GDM1 (cell line): ENCODE results near the gene SCN1A.
A peak's percentile ranks its signal among the peaks of the same experiment; 100 is the strongest.

Experiments
- DNase-seq: peaks from one replicate; lab custom pipeline; 2025; lab: John Stamatoyannopoulos, UW

SCN1A gene

GRCh38 chr2:165970663-165971062 lies 157.2 kb downstream of the SCN1A start:
- DNase-seq, result no peak

GRCh38 chr2:165969227-165969626 lies 158.6 kb downstream of the SCN1A start:
- no peak for DNase-seq

DNA sequence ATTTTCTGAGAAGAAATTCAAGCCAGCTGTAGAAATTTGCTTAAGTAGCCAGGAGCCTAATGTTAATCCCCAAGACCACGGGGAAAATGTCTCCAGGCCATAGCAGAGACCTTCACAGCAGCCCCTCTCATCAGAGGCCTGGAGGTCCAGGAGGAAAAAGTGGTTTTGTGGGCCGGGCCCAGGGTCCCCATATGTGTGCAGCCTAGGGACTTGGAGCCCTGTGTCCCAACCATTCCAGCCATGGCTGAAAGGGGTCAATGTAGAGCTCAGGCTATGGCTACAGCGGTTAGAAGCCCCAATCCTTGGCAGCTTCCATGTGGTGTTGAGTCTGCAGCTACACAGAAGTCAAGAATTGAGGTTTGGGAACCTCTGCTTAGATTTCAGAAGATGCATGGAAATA lies 160.1 kb downstream of the SCN1A start:
- no peak for DNase-seq

DNA sequence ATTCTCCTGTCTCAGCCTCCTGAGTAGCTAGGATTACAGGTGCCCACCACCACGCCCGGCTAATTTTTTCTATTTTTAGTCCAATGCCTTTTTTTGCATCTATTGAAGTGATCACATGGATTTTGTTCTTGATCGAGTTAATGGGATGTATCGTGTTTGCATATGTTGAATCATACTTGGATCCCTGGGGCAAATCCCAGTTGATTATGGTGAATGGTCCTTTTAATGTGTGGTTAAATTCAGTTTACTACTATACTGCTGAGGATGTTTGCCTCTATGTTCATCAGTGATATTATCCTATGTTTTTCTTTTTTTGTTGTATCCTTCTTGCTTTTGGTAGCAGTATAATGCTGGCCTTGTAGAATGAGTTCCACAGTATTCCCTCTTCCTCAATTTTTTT lies 166.0 kb downstream of the SCN1A start:
- no peak for DNase-seq

DNA sequence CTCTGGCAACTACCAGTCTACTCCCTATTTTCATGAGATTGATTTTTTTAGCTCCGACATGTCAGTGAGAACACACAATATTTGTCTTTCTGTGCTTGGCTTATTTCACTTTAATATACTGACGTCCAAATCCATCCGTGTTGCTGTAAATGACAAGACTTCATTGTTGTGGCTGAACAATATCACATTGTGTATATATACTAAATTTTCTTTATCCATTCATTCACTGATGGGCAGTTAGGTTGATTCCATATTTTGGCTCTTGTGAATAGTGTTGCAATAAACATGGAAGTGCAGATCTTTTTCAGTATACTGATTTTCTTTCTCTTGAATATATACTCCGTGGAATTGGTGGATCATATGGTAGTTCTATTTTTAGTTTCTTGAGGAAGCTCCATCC lies 168.4 kb downstream of the SCN1A start:
- no peak for DNase-seq

- DNase-seq, result no peak
These were observed 169.4 kb downstream of the SCN1A start for GRCh38 chr2:165958313-165958960.

- no peak for DNase-seq
These were observed 170.7 kb downstream of the SCN1A start for GRCh38 chr2:165957030-165957675.

- peak; percentile 90 for DNase-seq
These were observed 173.9 kb downstream of the SCN1A start, which contains the start of gene TTC21B for GRCh38 chr2:165953655-165954606. TTC21B (minus strand) TSS chr2:165953776; CDS start chr2:165953705, 71 bp downstream.

DNA sequence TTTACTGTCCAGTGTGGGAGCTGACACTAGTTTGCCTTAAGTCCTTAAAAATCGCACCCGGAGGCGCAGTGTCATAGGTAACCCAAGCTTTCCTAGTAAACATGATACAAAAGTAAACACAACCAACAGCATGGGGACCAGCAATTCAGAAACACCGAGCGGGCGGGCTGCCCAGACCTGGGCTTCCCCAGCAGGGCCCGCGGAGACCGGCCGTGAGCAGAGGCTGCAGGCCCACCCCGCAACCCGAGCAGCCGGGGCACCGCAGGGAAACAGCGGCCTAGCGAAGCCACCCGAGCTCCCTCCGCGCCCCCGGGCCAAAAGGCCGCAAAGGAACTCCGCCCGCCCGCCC lies 174.5 kb downstream of the SCN1A start:
- DNase-seq, result peak; percentile 63

GRCh38 chr2:165952741-165953211 lies 175.0 kb downstream of the SCN1A start:
- no peak for DNase-seq

DNA sequence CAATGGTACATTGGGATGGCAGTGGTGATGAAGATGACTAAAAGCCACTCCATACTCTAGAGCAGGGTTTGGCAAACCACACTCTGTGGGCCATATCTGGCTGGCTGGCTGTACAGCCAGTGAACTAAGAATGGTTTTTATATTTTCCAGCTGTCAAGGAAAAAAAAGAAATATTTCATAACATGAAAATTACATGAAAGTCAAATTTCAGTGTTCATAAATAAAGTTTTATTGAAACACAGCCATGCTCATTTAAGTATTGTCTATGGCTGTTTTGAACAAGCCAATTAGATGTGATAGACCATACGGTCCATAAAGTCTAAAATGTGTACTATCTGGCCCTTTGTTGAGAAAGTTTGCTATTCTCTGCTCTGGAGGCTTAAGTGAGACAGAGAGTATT lies 175.7 kb downstream of the SCN1A start:
- no peak for DNase-seq

GRCh38 chr2:165950438-165950837 lies 177.4 kb downstream of the SCN1A start:
- no peak for DNase-seq

GRCh38 chr2:165941827-165942226 lies 186.0 kb downstream of the SCN1A start:
- no peak for DNase-seq

DNA sequence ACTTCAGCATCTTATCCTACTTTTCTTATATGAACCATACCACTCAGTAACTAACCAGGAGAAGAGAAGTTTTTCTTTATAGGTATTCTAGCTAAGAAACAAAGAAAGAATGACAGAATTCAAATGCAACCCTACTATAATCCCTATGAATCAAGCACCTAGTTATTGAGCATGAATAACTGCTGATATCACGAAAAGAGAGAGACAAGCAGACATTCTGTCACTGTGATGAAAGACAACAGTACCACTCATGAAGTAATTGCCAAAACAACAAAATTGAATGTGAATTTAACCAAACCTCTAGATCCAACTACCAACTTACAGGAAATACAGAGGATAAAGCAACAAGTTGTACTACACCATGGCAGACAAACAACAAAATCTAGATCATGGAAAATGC lies 189.6 kb downstream of the SCN1A start:
- no peak for DNase-seq
